Breast epithelium (tissue), 4 donors: ENCODE measurements around the gene CNTN5. TPM values are rescaled to one million over a fixed set of nuclear protein-coding genes. Genes with fewer than 3 reads are reported as not detected.

ENCODE experiments used
- DNase-seq, 2 donors: peaks; one replicate each; pipeline ENCODE4 v3.0.0-alpha.2; 2019; ENCODE audit warnings: low spot score in 2 of 2
- H3K27ac ChIP-seq, 2 donors: fragments of 200-600 bp; sonication (generic) in 1 of 2; one replicate each; pipeline ENCODE4 v1.5.1; 2016 to 2019; ENCODE audit warnings: mild to moderate bottlenecking in 1 of 2
- H3K27me3 ChIP-seq, 2 donors: fragments of 200-600 bp; sonication (generic) in 1 of 2; one replicate each; pipeline versions ENCODE4 v1.5.1 to v1.6.0; 2017 to 2019; ENCODE audit warnings: control low read depth in 1 of 2, mild to moderate bottlenecking in 1 of 2
- H3K36me3 ChIP-seq: fragments of 200-600 bp; one replicate; pipeline ENCODE4 v1.5.1; 2019
- H3K4me1 ChIP-seq, 2 donors: fragments of 200-600 bp; sonication (generic); one replicate each; pipeline ENCODE4 v1.5.1; 2016 to 2019; ENCODE audit warnings: control low read depth in 1 of 2
- H3K4me3 ChIP-seq, 3 donors: fragments of 200-600 bp; sonication (generic); 1 replicate in 2 of 3; 2 replicates in 1 of 3; pipeline ENCODE4 v1.5.1; 2016 to 2019; ENCODE audit warnings: mild to moderate bottlenecking in 3 of 3, moderate library complexity in 2 of 3
- H3K9me3 ChIP-seq, 2 donors: fragments of 200-600 bp; sonication (generic) in 1 of 2; one replicate each; pipeline ENCODE4 v1.5.1; 2016 to 2019; ENCODE audit warnings: control low read depth in 1 of 2
- POLR2A ChIP-seq: fragments of 450-650 bp; IDR thresholded peaks from one replicate; pipeline ENCODE4 v1.6.1; 2016; ENCODE audit warnings: antibody characterized with exemption, mild to moderate bottlenecking, moderate library complexity
- POLR2AphosphoS5 ChIP-seq, 3 donors: sonication (generic); formaldehyde crosslinking; IDR thresholded peaks; one replicate each; pipeline ENCODE4 v1.6.1; 2017; ENCODE audit warnings: antibody characterized with exemption in 3 of 3
- intact Hi-C: fragments of 100-400 bp; cut with DNase I; formaldehyde crosslinking; loops from one replicate; pipeline ENCODE4 v1.15.1; 2023; ENCODE audit warnings: low total_unique reads
- total RNA-seq, 3 donors: library from RNA; depleted of rRNA; stranded (reverse); fragments of >200 nt; gene quantifications; one replicate each; pipeline ENCODE4 v1.1.0, GENCODE V29; 2016
- TF ChIP-seq, protein P1 (sequence below), 3 donors: fragments of 450-650 bp; IDR thresholded peaks; one replicate each; pipeline ENCODE4 v1.5.1; 2016 to 2017; ENCODE audit warnings: antibody characterized with exemption in 3 of 3, mild to moderate bottlenecking in 3 of 3, moderate library complexity in 3 of 3

CNTN5 gene
- total RNA-seq, 3 donors from 2014 or later = not detected

DNA sequence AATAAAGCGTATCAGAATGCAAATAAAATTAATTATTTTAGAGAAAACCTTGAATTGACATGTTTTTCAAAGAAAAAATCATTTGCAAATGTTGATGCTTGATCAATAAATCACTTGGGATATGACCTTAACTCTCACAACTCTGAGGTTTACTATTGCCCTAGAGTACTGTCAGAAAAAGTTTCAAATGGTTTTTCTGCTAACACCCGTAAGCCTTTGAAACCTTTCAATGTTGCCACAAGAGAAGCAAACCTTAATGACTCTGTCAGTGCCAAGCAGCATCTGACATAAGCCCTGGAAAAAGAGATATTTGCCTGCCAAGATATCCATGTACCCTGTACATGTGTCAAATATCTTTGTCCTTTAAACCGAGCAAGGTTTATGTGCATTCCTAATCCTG lies 1282.1 kb downstream of the CNTN5 start:
- Histone ChIP-seq H3K4me1 (no peaks in the 10 kb centered on the region), H3K27me3 (no peaks in the 10 kb centered on the region), H3K4me3 (no peak overlapping the region), H3K9me3 (no peaks in the 10 kb centered on the region), H3K27ac (no peak overlapping the region), H3K36me3 (no peaks in the 10 kb centered on the region)
- TF ChIP-seq, protein P1, sequence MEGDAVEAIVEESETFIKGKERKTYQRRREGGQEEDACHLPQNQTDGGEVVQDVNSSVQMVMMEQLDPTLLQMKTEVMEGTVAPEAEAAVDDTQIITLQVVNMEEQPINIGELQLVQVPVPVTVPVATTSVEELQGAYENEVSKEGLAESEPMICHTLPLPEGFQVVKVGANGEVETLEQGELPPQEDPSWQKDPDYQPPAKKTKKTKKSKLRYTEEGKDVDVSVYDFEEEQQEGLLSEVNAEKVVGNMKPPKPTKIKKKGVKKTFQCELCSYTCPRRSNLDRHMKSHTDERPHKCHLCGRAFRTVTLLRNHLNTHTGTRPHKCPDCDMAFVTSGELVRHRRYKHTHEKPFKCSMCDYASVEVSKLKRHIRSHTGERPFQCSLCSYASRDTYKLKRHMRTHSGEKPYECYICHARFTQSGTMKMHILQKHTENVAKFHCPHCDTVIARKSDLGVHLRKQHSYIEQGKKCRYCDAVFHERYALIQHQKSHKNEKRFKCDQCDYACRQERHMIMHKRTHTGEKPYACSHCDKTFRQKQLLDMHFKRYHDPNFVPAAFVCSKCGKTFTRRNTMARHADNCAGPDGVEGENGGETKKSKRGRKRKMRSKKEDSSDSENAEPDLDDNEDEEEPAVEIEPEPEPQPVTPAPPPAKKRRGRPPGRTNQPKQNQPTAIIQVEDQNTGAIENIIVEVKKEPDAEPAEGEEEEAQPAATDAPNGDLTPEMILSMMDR (IDR thresholded peaks at IDR 0.05) = no peak
- no peak for TF ChIP-seq POLR2AphosphoS5 (IDR thresholded peaks at IDR 0.05)
- no peak for DNase-seq
- intact Hi-C loops = no loop called here

DNA sequence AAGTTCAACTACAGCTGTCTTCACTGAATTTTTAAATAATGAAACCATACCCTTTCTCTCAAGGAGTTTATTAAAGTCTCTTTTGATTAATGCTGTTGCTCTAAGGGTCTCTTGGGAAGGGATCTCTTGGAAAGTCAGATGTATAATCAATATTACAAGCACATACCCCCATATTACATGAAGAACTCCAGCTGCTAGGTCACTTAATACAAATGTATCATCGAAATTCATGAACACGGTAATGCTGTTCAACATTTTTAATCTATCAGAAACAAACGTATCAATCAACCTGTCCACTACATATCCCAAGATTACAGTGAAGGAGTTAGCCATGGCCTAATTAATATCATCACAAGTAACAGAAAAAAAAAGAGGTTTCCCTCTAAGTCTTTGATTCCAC lies 1283.1 kb downstream of the CNTN5 start:
- TF ChIP-seq POLR2AphosphoS5 (IDR thresholded peaks at IDR 0.05) = no peak
- no peak for TF ChIP-seq POLR2A
- TF ChIP-seq, protein P1 (IDR thresholded peaks at IDR 0.05) = no peak
- intact Hi-C loops = no loop called here
- Histone ChIP-seq H3K27me3 (no peaks in the 10 kb centered on the region), H3K4me1 (no peaks in the 10 kb centered on the region), H3K9me3 (no peaks in the 10 kb centered on the region), H3K27ac (no peak overlapping the region), H3K36me3 (no peaks in the 10 kb centered on the region), H3K4me3 (no peak overlapping the region)
- DNase-seq = no peak

DNA sequence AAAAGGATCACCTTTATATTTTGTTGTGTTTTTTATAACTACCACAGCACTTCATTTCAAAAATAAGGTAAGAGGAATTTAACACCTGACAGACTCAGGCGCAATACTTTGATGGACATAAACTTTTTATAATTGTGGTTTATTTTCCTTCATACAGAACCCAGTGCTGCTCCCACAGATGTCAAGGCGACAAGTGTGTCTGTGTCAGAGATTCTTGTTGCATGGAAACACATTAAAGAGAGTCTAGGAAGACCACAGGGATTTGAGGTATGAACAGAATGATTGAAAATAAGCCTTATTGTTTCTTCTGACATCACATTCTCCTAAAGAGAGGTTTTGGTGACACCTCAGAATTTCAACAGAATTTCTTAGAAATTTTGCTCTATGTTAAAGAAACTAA lies 1287.5 kb downstream of the CNTN5 start:
- H3K4me1 ChIP-seq = no peaks in the 10 kb centered on the region
- H3K9me3 ChIP-seq = no peaks in the 10 kb centered on the region
- H3K27ac ChIP-seq = no peak overlapping the region
- DNase-seq = no peak
- TF ChIP-seq, protein P1 (IDR thresholded peaks at IDR 0.05) = no peak
- TF ChIP-seq POLR2A (no peak), POLR2AphosphoS5 (IDR thresholded peaks at IDR 0.05) (no peak)
- intact Hi-C loops = no loop called here
- H3K4me3 ChIP-seq = no peak overlapping the region
- no peaks in the 10 kb centered on the region for H3K36me3 ChIP-seq
- H3K27me3 ChIP-seq = no peaks in the 10 kb centered on the region

DNA sequence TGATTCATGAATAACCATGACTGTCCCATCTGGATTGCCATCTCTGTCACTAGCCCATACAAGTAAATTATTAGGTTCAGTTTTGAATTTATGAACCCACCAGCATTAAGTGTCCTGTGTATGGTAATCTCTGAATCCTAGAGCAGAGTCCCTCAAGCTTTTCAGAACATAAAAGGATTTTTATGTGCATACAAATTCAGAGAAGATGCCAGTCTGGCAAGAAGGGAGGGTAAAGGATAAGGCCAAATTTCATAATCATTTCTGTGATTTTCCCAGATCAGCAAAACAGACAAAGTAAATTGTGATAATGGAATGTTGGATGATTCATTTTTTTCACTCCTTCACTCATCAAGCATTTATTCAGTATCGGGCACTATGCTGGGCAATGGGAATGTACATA lies 1295.2 kb downstream of the CNTN5 start:
- Histone ChIP-seq H3K9me3 (no peaks in the 10 kb centered on the region), H3K4me1 (no peaks in the 10 kb centered on the region), H3K27me3 (no peaks in the 10 kb centered on the region), H3K36me3 (no peaks in the 10 kb centered on the region), H3K4me3 (no peak overlapping the region), H3K27ac (no peak overlapping the region)
- DNase-seq = no peak
- intact Hi-C loops = no loop called here
- TF ChIP-seq, protein P1 (IDR thresholded peaks at IDR 0.05) = no peak
- TF ChIP-seq POLR2AphosphoS5 (IDR thresholded peaks at IDR 0.05) (no peak), POLR2A (no peak)

DNA sequence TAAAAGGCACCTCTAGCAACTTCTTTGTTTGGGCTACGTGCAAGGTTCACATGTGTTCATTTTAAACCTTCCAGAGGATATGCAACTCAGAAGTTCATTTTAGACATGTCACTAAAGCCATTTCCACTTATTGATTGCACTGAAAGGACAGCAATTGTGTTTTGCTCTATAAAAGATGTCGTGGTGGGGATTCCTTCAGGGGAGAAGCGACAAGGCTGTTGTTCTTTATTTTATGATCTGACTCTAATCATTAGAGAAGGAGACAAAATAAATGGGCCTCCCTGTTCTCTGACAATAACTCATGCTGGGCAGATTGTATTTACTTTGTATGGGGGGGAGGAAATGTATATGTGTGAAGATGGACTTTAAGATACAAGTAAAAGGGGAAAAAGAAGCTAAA lies 1296.2 kb downstream of the CNTN5 start:
- no peaks in the 10 kb centered on the region for H3K4me1 ChIP-seq
- DNase-seq = no peak
- TF ChIP-seq POLR2A (no peak), POLR2AphosphoS5 (IDR thresholded peaks at IDR 0.05) (no peak)
- TF ChIP-seq, protein P1 (IDR thresholded peaks at IDR 0.05) = no peak
- no peak overlapping the region for H3K27ac ChIP-seq
- H3K27me3 ChIP-seq = no peaks in the 10 kb centered on the region
- intact Hi-C loops = no loop called here
- no peaks in the 10 kb centered on the region for H3K9me3 ChIP-seq
- H3K36me3 ChIP-seq = no peaks in the 10 kb centered on the region
- H3K4me3 ChIP-seq = no peak overlapping the region
